Measurements from ENCODE around the gene ASF1A. TPM values are rescaled to one million over a fixed set of nuclear protein-coding genes. Genes with fewer than 3 reads are reported as not detected.

Gene ASF1A
- total RNA-seq, 2 experiments from 2014 or later, result 37.3 to 46.0 TPM

DNA sequence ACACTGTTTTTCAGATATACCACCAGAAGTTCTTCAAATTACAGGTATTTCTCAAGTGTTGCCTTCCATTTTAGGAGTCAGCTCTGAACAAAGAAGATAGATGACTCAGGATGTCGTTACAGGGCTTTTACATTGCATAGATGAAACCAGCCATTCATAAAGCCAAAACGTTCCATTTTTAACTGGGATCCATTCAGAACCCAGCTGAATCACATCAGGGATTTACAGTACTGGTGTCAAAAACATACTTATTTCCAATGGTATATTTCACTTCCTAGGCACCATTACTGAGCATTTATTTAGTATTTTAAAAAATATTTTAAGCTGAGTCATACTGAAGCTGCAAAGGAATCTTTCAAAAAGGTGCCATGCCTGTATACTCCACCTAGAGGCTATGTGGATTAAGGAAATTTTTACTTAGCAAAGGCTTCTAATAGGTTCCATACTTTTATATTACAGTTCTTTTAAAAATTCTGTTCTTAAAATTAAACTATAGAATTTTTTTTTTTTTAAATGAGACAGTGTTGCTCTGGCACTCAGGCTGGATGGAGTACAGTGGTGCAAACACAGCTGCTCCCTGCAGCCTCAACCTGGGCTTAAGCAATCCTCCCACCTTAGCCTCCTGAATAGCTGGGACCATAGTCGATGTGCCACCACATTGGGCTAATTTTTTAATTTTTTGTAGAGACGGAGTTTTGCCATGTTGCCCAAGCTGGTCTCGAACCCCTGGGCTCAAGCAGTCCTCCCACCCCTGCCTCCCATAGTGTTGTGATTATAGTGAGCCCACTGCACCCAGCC lies 2.6 kb downstream of the ASF1A start:
- Histone ChIP-seq H2AFZ (ENCODE audit: low read length) (no peak overlapping the region; the same call in 1 of the 2 replicates), H3K4me3 (ENCODE audit: low read depth, low read length, poor library complexity, severe bottlenecking) (peak overlapping the region; percentile 80)

DNA sequence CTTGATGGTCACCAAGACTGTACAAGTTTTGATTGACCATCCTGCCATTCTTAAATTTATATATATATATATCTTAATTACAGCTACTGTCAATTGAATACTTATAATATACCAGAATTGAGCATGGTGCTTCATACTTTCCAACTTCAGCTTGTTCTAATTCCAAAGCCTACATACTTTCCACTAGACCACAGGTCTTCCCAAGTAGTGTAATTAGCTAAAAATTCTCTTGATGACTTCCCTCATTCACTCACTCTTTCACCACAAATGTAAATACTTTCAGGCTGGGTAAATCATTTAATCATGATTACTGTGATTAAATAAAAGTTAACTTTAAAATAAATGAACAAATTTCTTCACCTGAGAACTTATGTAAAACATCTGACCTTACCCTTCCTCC lies 3.4 kb downstream of the ASF1A start:
- H3K27ac ChIP-seq (ENCODE audit: low read depth, low read length, poor library complexity, severe bottlenecking), result no peak overlapping the region
- H3K9me2 ChIP-seq (ENCODE audit: insufficient read depth, low read length), result no peaks in the 10 kb centered on the region
- ChIA-PET CTCF (ENCODE audit: unreplicated experiment) (no interaction called here), POLR2A (interaction anchor here (0.5 to 9.3 kb wide), 15 partner anchors 10 to 479 kb away, joined by 3 to 88 read pairs (median 3); no protein-coding TSS in a partner anchor)
- peaks cover 19% of the 10 kb centered on the region; the same call in 1 of the 2 replicates for H4K20me1 ChIP-seq (ENCODE audit: insufficient read depth, low read length)
- no peak for TF ChIP-seq EZH2phosphoT487 (IDR thresholded peaks at IDR 0.05; ENCODE audit: borderline replicate concordance, low read depth, low read length)
- TF ChIP-seq, protein P1, sequence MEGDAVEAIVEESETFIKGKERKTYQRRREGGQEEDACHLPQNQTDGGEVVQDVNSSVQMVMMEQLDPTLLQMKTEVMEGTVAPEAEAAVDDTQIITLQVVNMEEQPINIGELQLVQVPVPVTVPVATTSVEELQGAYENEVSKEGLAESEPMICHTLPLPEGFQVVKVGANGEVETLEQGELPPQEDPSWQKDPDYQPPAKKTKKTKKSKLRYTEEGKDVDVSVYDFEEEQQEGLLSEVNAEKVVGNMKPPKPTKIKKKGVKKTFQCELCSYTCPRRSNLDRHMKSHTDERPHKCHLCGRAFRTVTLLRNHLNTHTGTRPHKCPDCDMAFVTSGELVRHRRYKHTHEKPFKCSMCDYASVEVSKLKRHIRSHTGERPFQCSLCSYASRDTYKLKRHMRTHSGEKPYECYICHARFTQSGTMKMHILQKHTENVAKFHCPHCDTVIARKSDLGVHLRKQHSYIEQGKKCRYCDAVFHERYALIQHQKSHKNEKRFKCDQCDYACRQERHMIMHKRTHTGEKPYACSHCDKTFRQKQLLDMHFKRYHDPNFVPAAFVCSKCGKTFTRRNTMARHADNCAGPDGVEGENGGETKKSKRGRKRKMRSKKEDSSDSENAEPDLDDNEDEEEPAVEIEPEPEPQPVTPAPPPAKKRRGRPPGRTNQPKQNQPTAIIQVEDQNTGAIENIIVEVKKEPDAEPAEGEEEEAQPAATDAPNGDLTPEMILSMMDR (conservative IDR thresholded peaks at IDR 0.05; ENCODE audit: low read length), result no peak
- peaks cover 46% of the 10 kb centered on the region for H3K4me1 ChIP-seq (ENCODE audit: insufficient read depth, low read length, poor library complexity, severe bottlenecking)
- no TSS peak for BruUV-seq (replicated peaks)
- DNase-seq (ENCODE audit: low spot score), result no peak
- peak overlapping the region; percentile 80 for H3K4me3 ChIP-seq (ENCODE audit: low read depth, low read length, poor library complexity, severe bottlenecking)
- H3K36me3 ChIP-seq (ENCODE audit: insufficient read depth, low read length), result peaks cover 62% of the 10 kb centered on the region
- peak overlapping the region; percentile 99 for H3K4me2 ChIP-seq (ENCODE audit: low read length)
- no peak overlapping the region for H2AFZ ChIP-seq (ENCODE audit: low read length)
- peaks cover 85% of the 10 kb centered on the region for H3K79me2 ChIP-seq (ENCODE audit: insufficient read depth, low read depth, low read length)
- intact Hi-C loops (cut with micrococcal nuclease; ENCODE audit: unreplicated experiment), result loop anchor here (10.0 kb wide), 1 partner anchor 547 kb away; no protein-coding TSS in a partner anchor
- no peaks in the 10 kb centered on the region for H3K9me3 ChIP-seq (ENCODE audit: low read length)

More for the DNA sequence above, 2.6 kb downstream of the ASF1A start:
- TF ChIP-seq EZH2phosphoT487 (IDR thresholded peaks at IDR 0.05; ENCODE audit: borderline replicate concordance, low read depth, low read length), result no peak
- TF ChIP-seq, protein P1 (conservative IDR thresholded peaks at IDR 0.05; ENCODE audit: low read length), result peak; percentile 85
- Histone ChIP-seq H4K20me1 (ENCODE audit: insufficient read depth, low read length) (peaks cover 19% of the 10 kb centered on the region; the same call in 1 of the 2 replicates), H3K9me3 (ENCODE audit: low read length) (no peaks in the 10 kb centered on the region), H3K4me2 (ENCODE audit: low read length) (peak overlapping the region; percentile 99), H3K36me3 (ENCODE audit: insufficient read depth, low read length) (peaks cover 53% of the 10 kb centered on the region), H3K9me2 (ENCODE audit: insufficient read depth, low read length) (no peaks in the 10 kb centered on the region), H3K27ac (ENCODE audit: low read depth, low read length, poor library complexity, severe bottlenecking) (peak overlapping the region; percentile 89), H3K4me1 (ENCODE audit: insufficient read depth, low read length, poor library complexity, severe bottlenecking) (peaks cover 55% of the 10 kb centered on the region), H3K79me2 (ENCODE audit: insufficient read depth, low read depth, low read length) (peaks cover 85% of the 10 kb centered on the region)
- ChIA-PET CTCF (ENCODE audit: unreplicated experiment) (no interaction called here), POLR2A (interaction anchor here (0.6 to 9.3 kb wide), 11 partner anchors 10 to 260 kb away, joined by 3 to 88 read pairs (median 4); no protein-coding TSS in a partner anchor)
- intact Hi-C loops (cut with micrococcal nuclease; ENCODE audit: unreplicated experiment), result loop anchor here (10.0 kb wide), 1 partner anchor 548 kb away; no protein-coding TSS in a partner anchor
- no TSS peak for BruUV-seq (replicated peaks)
- DNase-seq (ENCODE audit: low spot score), result peak; percentile 67
